ENCODE measurements around the gene OSCP1.

The OSCP1 gene

DNA sequence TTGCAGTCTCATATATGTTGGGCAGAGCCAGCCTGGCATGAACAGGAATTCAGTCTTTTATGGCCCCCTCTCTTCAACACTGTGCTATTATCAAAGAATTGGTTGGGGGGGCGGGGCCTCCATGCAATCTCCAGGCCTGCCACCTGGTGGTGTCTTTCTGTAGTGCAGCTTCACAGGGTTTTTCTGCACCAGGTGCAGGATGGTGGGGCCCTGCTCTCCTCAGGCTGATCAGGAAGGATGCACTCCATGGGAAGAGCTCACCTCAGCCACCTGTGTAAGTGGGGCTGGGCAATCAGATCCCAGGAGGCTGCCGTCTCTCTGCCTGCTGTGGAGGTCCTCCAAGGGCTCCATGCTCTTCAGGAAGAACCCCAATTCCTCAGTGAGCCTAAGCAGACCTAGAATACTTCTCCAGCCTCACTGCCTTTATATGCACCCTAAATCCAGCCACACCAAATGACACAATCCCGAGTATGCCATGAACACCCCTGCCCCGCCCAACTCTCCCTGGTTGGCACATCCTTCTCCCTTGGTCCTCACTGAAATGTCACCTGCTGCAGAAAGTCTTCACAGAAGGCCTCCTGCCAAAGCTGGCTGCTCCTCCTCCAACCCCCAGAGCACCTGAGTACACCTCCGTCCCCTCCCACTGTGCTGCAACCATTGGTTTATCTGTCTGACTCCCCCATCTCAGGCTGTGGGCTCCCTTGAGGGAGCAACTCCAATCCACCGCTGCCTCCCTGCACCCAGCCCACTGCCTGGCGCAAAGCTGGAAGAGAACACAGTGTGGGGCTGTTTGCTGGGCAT lies 81.0 kb downstream of the OSCP1 start:
- no peak overlapping the region for H3K4me3 Mint-ChIP-seq
- peaks cover 6% of the 10 kb centered on the region for H3K36me3 Mint-ChIP-seq (ENCODE audit: low read depth)
- peak overlapping the region; percentile 85 to 94 (median 93) for H3K27ac Mint-ChIP-seq
- TF ChIP-seq CTCF (IDR thresholded peaks at IDR 0.05; ENCODE audit: unreplicated experiment in 3 of 3), result peak; percentile 87 to 98 (median 92)
- peaks cover 67% of the 10 kb centered on the region for H3K4me1 Mint-ChIP-seq
- no peaks in the 10 kb centered on the region for H3K27me3 Mint-ChIP-seq (ENCODE audit: low read depth)
- no peaks in the 10 kb centered on the region for H3K9me3 Mint-ChIP-seq

Data from nephron (organoid).